ENCODE results near the gene LAX1. TPM values are rescaled to one million over a fixed set of nuclear protein-coding genes. Genes with fewer than 3 reads are reported as not detected.

Gene LAX1
- total RNA-seq, 1 donor from 2014 or later, result not detected

DNA sequence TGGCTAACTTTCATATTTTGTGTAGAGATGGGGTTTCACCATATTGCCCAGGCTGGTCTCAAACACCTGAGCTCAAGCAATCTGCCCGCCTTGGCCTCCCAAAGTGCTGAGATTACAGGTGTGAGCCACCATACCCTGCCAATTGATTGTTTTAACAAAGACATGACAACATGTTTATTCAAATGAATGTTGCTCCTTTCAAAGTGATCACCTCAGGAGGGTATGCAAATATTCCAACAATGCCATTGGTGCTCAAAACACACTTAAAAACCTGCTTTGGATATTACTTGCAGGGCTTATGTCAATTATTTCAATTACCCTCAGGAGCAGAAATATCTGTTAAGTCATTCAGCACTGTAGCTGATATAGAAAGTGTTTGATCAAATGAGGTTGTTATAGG lies 7.9 kb downstream of the LAX1 start:
- TF ChIP-seq, protein P1, sequence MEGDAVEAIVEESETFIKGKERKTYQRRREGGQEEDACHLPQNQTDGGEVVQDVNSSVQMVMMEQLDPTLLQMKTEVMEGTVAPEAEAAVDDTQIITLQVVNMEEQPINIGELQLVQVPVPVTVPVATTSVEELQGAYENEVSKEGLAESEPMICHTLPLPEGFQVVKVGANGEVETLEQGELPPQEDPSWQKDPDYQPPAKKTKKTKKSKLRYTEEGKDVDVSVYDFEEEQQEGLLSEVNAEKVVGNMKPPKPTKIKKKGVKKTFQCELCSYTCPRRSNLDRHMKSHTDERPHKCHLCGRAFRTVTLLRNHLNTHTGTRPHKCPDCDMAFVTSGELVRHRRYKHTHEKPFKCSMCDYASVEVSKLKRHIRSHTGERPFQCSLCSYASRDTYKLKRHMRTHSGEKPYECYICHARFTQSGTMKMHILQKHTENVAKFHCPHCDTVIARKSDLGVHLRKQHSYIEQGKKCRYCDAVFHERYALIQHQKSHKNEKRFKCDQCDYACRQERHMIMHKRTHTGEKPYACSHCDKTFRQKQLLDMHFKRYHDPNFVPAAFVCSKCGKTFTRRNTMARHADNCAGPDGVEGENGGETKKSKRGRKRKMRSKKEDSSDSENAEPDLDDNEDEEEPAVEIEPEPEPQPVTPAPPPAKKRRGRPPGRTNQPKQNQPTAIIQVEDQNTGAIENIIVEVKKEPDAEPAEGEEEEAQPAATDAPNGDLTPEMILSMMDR (IDR thresholded peaks at IDR 0.05; ENCODE audit: borderline replicate concordance), result no peak
- no peaks in the 10 kb centered on the region for H3K36me3 ChIP-seq
- no peak for DNase-seq
- no peaks in the 10 kb centered on the region for H3K27me3 ChIP-seq (ENCODE audit: low read depth)
- intact Hi-C loops (cut with micrococcal nuclease), result no loop called here
- no peaks in the 10 kb centered on the region for H3K9me3 ChIP-seq (replicated peaks)
- no peak overlapping the region for H3K27ac ChIP-seq (replicated peaks)
- H3K4me1 ChIP-seq, result peaks cover 9% of the 10 kb centered on the region
- no peak overlapping the region for H3K4me3 ChIP-seq

DNA sequence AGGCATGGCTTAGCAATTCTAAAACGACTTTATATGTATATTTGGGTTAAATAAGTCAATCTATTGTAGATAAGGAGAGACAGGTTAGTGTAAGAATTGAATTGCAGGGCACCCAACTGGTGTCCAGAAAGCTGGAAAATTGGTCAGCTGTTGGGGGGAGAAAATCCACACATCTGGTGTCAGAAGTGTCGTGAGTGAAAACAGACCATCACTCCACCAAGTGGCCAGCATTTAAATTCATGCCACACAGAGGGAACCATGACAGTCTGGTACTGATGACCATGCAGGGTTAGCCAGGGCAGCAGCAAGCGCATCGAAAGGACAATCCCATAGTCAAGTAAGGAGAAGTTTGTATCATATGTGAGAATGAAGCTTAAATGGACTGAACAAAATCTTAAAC lies 11.7 kb downstream of the LAX1 start:
- H3K27ac ChIP-seq (replicated peaks), result no peak overlapping the region
- H3K9me3 ChIP-seq (replicated peaks), result no peaks in the 10 kb centered on the region
- intact Hi-C loops (cut with micrococcal nuclease), result no loop called here
- H3K27me3 ChIP-seq (ENCODE audit: low read depth), result no peaks in the 10 kb centered on the region
- peaks cover 2% of the 10 kb centered on the region for H3K4me1 ChIP-seq
- H3K4me3 ChIP-seq, result no peak overlapping the region
- no peaks in the 10 kb centered on the region for H3K36me3 ChIP-seq
- no peak for DNase-seq
- TF ChIP-seq, protein P1 (IDR thresholded peaks at IDR 0.05; ENCODE audit: borderline replicate concordance), result peak; percentile 36

DNA sequence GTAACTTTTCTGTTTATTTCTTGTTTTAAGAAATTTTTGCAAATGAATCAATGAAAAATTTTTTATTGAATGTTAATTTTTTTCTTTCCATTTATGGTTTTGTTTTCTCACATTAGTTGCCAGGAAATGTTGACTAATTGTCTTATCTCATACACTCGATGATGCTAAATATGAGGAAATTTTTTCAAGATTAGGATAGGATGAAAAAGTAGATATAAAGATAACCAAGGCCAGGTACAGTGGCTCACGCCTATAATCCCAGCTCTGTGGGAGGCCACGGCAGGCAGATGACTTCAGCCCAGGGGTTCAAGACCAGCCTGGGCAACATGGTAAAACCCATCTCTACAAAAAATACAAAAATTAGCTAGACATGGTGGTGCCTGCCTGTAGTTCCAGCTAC lies 12.6 kb downstream of the LAX1 start:
- TF ChIP-seq, protein P1 (IDR thresholded peaks at IDR 0.05; ENCODE audit: borderline replicate concordance), result no peak
- intact Hi-C loops (cut with micrococcal nuclease), result no loop called here
- no peak for DNase-seq
- Histone ChIP-seq H3K4me3 (no peak overlapping the region), H3K27me3 (ENCODE audit: low read depth) (no peaks in the 10 kb centered on the region), H3K4me1 (no peaks in the 10 kb centered on the region), H3K9me3 (replicated peaks) (no peaks in the 10 kb centered on the region), H3K36me3 (no peaks in the 10 kb centered on the region), H3K27ac (replicated peaks) (no peak overlapping the region)

DNA sequence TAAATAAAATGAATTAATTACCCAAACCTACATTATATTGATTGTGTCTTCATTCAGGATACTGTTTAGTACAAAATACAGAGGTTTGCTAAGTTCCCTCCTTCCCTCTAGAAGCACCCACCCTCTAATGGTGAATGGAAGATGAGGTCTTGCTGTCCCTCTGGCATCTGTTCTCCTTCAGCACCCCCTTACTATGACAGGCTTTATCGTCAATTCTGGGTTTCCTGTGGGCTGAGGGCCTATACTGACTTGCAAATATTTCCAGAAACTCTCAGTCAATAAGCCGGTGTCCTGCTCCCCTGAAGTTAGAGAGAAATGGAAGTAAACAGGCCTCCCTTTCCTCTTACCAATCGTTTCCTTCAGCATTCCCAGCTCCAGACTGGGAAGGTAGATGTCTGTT lies 13.2 kb downstream of the LAX1 start:
- intact Hi-C loops (cut with micrococcal nuclease), result no loop called here
- Histone ChIP-seq H3K36me3 (no peaks in the 10 kb centered on the region), H3K9me3 (replicated peaks) (no peaks in the 10 kb centered on the region), H3K27ac (replicated peaks) (no peak overlapping the region), H3K4me1 (no peaks in the 10 kb centered on the region), H3K27me3 (ENCODE audit: low read depth) (no peaks in the 10 kb centered on the region), H3K4me3 (no peak overlapping the region)
- no peak for DNase-seq
- TF ChIP-seq, protein P1 (IDR thresholded peaks at IDR 0.05; ENCODE audit: borderline replicate concordance), result no peak

DNA sequence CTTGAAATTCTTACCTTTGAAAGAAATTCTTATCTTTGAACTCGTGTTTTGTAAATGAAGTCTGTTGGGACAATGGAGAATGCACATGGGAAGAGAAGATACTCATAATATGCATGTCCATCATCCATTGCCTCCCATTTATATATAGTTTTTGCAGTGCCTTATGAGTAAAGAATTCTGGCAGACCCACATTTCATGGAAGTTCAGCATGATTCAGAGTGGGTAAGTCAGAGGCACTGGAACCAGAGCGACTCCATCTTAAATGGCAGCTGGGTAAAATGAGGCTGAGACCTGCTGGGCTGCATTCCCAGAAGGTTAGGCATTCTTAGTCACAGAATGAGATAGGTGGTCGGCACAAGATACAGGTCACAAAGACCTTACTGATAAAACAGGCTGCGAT lies 13.8 kb downstream of the LAX1 start:
- Histone ChIP-seq H3K9me3 (replicated peaks) (no peaks in the 10 kb centered on the region), H3K27ac (replicated peaks) (no peak overlapping the region), H3K36me3 (no peaks in the 10 kb centered on the region), H3K27me3 (ENCODE audit: low read depth) (no peaks in the 10 kb centered on the region), H3K4me3 (no peak overlapping the region), H3K4me1 (no peaks in the 10 kb centered on the region)
- TF ChIP-seq, protein P1 (IDR thresholded peaks at IDR 0.05; ENCODE audit: borderline replicate concordance), result no peak
- intact Hi-C loops (cut with micrococcal nuclease), result no loop called here
- DNase-seq, result no peak

DNA sequence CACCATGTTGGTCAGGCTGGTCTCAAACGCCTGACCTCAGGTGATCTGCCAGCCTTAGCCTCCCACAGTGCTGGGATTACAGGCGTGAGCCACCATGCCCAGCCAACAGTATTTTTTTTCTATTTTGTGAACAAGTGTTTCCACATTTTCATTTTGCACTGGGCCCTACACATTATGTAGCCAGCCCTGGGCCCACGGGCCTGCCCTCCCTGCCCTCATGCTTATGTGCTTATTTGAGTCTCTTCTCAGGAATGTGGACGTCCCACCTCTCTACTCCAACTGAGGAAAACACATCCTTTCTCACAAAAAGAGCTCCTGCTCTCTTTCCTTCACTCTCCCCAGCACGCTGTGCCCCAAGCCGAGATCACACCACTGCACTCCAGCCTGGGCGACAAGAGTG lies 17.0 kb downstream of the LAX1 start:
- Histone ChIP-seq H3K9me3 (replicated peaks) (no peaks in the 10 kb centered on the region), H3K27ac (replicated peaks) (no peak overlapping the region), H3K36me3 (no peaks in the 10 kb centered on the region), H3K4me1 (no peaks in the 10 kb centered on the region), H3K27me3 (ENCODE audit: low read depth) (no peaks in the 10 kb centered on the region), H3K4me3 (no peak overlapping the region)
- DNase-seq, result no peak
- intact Hi-C loops (cut with micrococcal nuclease), result no loop called here
- TF ChIP-seq, protein P1 (IDR thresholded peaks at IDR 0.05; ENCODE audit: borderline replicate concordance), result no peak
